H1 (cell line): Measurements from ENCODE around the gene UPK1B. TPM values are rescaled to one million over a fixed set of nuclear protein-coding genes. Genes with fewer than 3 reads are reported as not detected.
A peak's percentile ranks its signal among the peaks of the same experiment; 100 is the strongest.

ENCODE experiments used
- CTCF ChIA-PET: fragments of 300-600 bp; sonication (Branson Sonifier 250); formaldehyde crosslinking; loops from one replicate; lab custom pipeline; 2021; ENCODE audit not compliant: partially characterized antibody; lab: Charles Lee
- POLR2A ChIA-PET: fragments of 300-600 bp; sonication (Branson Sonifier 250); formaldehyde crosslinking; loops from one replicate; lab custom pipeline; 2021; ENCODE audit warnings: inconsistent platforms; ENCODE audit not compliant: partially characterized antibody; lab: Charles Lee
- DNase-seq, 2 experiments: peaks; one replicate each; pipeline versions ENCODE4 v3.0.0 to v3.0.0-alpha.2; 2010 to 2022; ENCODE audit warnings: low spot score in 2 of 2, low read depth in 1 of 2, mixed read lengths in 1 of 2
- FAIRE-seq: peaks from 2 replicates; lab custom pipeline; 2011; peaks lifted over from hg19 to GRCh38; lab: Jason Lieb, UNC
- H2AFZ ChIP-seq: 2 replicates; pipeline ENCODE4 v1.8.1; 2012; ENCODE audit warnings: low read length, inconsistent platforms
- H2AK5ac ChIP-seq: 2 replicates; pipeline ENCODE4 v1.6.1; 2013; ENCODE audit warnings: low read depth, low read length
- H2BK120ac ChIP-seq: replicated peaks from 2 replicates; pipeline ENCODE3; 2013; ENCODE audit warnings: low read depth, low read length, inconsistent platforms
- H2BK12ac ChIP-seq: 2 replicates; pipeline ENCODE4 v1.6.1; 2013; ENCODE audit warnings: low read depth, low read length
- H2BK15ac ChIP-seq: 2 replicates; pipeline ENCODE4 v1.6.1; 2013; ENCODE audit warnings: low read length
- H2BK20ac ChIP-seq: 2 replicates; pipeline ENCODE4 v1.6.1; 2013; ENCODE audit warnings: low read length
- H2BK5ac ChIP-seq: 2 replicates; pipeline ENCODE4 v1.6.1; 2013; ENCODE audit warnings: low read depth, low read length
- H3K14ac ChIP-seq: 2 replicates; pipeline ENCODE4 v1.6.1; 2013; ENCODE audit warnings: inconsistent platforms; ENCODE audit not compliant: insufficient read length
- H3K18ac ChIP-seq: 2 replicates; pipeline ENCODE4 v1.6.1; 2013; ENCODE audit warnings: low read length; ENCODE audit errors: extremely low read depth
- H3K23ac ChIP-seq: 2 replicates; pipeline ENCODE4 v1.6.1; 2013; ENCODE audit warnings: inconsistent platforms; ENCODE audit not compliant: insufficient read length
- H3K23me2 ChIP-seq: 2 replicates; pipeline ENCODE4 v1.6.1; 2013; ENCODE audit warnings: low read depth, low read length
- H3K27ac ChIP-seq: 2 replicates; pipeline ENCODE4 v1.6.1; 2011; ENCODE audit warnings: low read depth, low read length, inconsistent platforms
- H3K27me3 ChIP-seq, 4 experiments: replicated peaks in 1 of 4; 1 replicate in 1 of 4; 2 replicates in 3 of 4; pipeline versions ENCODE4 v1.6.1 to v1.8.1; 2011 to 2013; ENCODE audit warnings: low read length in 3 of 4, mild to moderate bottlenecking in 3 of 4, inconsistent platforms in 2 of 4, mixed read lengths in 2 of 4, moderate library complexity in 1 of 4; ENCODE audit not compliant: control insufficient read depth in 3 of 4, insufficient read depth in 3 of 4; ENCODE audit errors: extremely low read depth in 1 of 4
- H3K36me3 ChIP-seq, 4 experiments: 2 replicates each; pipeline versions ENCODE4 v1.6.1 to v1.8.1; 2011 to 2013; ENCODE audit warnings: mild to moderate bottlenecking in 4 of 4, low read length in 3 of 4, moderate library complexity in 2 of 4, control low read depth in 1 of 4, inconsistent platforms in 1 of 4; ENCODE audit not compliant: insufficient read depth in 4 of 4, control insufficient read depth in 2 of 4
- H3K4ac ChIP-seq: replicated peaks from 2 replicates; pipeline ENCODE3; 2013; ENCODE audit warnings: low read length, low read depth, mixed read lengths, inconsistent platforms; ENCODE audit not compliant: insufficient read length
- H3K4me1 ChIP-seq, 4 experiments: replicated peaks in 1 of 4; 1 replicate in 1 of 4; 2 replicates in 3 of 4; pipeline versions ENCODE4 v1.6.1 to v1.8.1; 2011 to 2013; ENCODE audit warnings: low read length in 3 of 4, inconsistent platforms in 2 of 4, mixed read lengths in 1 of 4; ENCODE audit not compliant: insufficient read depth in 4 of 4, control insufficient read depth in 3 of 4
- H3K4me2 ChIP-seq, 2 experiments: 2 replicates each; pipeline versions ENCODE4 v1.6.1 to v1.8.1; 2011 to 2013; ENCODE audit warnings: low read depth in 2 of 2, low read length in 2 of 2, control low read depth in 1 of 2, inconsistent platforms in 1 of 2, mild to moderate bottlenecking in 1 of 2; ENCODE audit not compliant: insufficient read depth in 1 of 2
- H3K4me3 ChIP-seq, 4 experiments: fragments of 200-600, 300-600 bp in 1 of 4; sonication (generic), shearing (Covaris generic), sonication (Bioruptor Twin) in 1 of 4; 2 replicates each; pipeline versions ENCODE4 v1.5.1 to v1.8.1; 2011 to 2016; ENCODE audit warnings: low read length in 4 of 4, low read depth in 3 of 4, control low read depth in 2 of 4, inconsistent platforms in 2 of 4, mild to moderate bottlenecking in 2 of 4, mixed read lengths in 1 of 4, moderate library complexity in 1 of 4; ENCODE audit not compliant: insufficient read depth in 2 of 4; ENCODE audit errors: extremely low read depth in 1 of 4
- H3K56ac ChIP-seq: replicated peaks from 2 replicates; pipeline ENCODE3; 2013; ENCODE audit warnings: low read depth, mild to moderate bottlenecking, mixed read lengths, low read length, inconsistent platforms; ENCODE audit not compliant: insufficient read length
- H3K79me1 ChIP-seq: 2 replicates; pipeline ENCODE4 v1.6.1; 2013; ENCODE audit warnings: low read depth, low read length, control low read depth
- H3K79me2 ChIP-seq, 2 experiments: 2 replicates each; pipeline versions ENCODE4 v1.6.1 to v1.8.1; 2012 to 2013; ENCODE audit warnings: low read length in 2 of 2, mild to moderate bottlenecking in 2 of 2, inconsistent platforms in 1 of 2; ENCODE audit not compliant: insufficient read depth in 2 of 2, control insufficient read depth in 1 of 2
- H3K9ac ChIP-seq, 4 experiments: replicated peaks in 1 of 4; 1 replicate in 1 of 4; 2 replicates in 3 of 4; pipeline versions ENCODE4 v1.6.1 to v1.8.1; 2011 to 2013; ENCODE audit warnings: low read depth in 3 of 4, low read length in 3 of 4, control low read depth in 2 of 4, mild to moderate bottlenecking in 2 of 4, moderate library complexity in 2 of 4, inconsistent platforms in 1 of 4; ENCODE audit errors: extremely low read depth in 1 of 4
- H3K9me3 ChIP-seq, 2 experiments: 2 replicates each; pipeline versions ENCODE4 v1.6.1 to v1.8.1; 2012 to 2013; ENCODE audit warnings: mild to moderate bottlenecking in 2 of 2, moderate library complexity in 2 of 2, control low read depth in 1 of 2, inconsistent platforms in 1 of 2, low read depth in 1 of 2, low read length in 1 of 2, mixed read lengths in 1 of 2; ENCODE audit not compliant: insufficient read depth in 2 of 2
- H4K20me1 ChIP-seq, 2 experiments: replicated peaks in 1 of 2; 2 replicates each; pipeline versions ENCODE3 to v1.8.1; 2011 to 2013; ENCODE audit warnings: inconsistent platforms in 2 of 2, low read length in 2 of 2, mild to moderate bottlenecking in 1 of 2; ENCODE audit not compliant: insufficient read depth in 2 of 2, control insufficient read depth in 1 of 2
- H4K5ac ChIP-seq: 2 replicates; pipeline ENCODE4 v1.6.1; 2013; ENCODE audit warnings: low read length, low read depth, mixed read lengths, inconsistent platforms; ENCODE audit not compliant: insufficient read length
- H4K8ac ChIP-seq: 2 replicates; pipeline ENCODE4 v1.8.0; 2013; ENCODE audit warnings: mild to moderate bottlenecking, moderate library complexity, low read length, inconsistent platforms; ENCODE audit not compliant: insufficient read depth; ENCODE audit errors: extremely low read depth
- H4K91ac ChIP-seq: replicated peaks from 2 replicates; pipeline ENCODE3; 2013; ENCODE audit warnings: low read length, mixed read lengths, inconsistent platforms; ENCODE audit not compliant: insufficient read length
- BCL11A ChIP-seq, 2 experiments: IDR thresholded peaks; one replicate each; pipeline ENCODE4 v1.6.1; 2011; ENCODE audit warnings: low read depth in 2 of 2, low read length in 2 of 2, mild to moderate bottlenecking in 2 of 2
- MAFK ChIP-seq: IDR thresholded peaks from 2 replicates; pipeline ENCODE4 v1.6.1; 2012; ENCODE audit warnings: low read depth, mild to moderate bottlenecking, improper control_type of control experiment, low read length
- NRF1 ChIP-seq: IDR thresholded peaks from 2 replicates; pipeline ENCODE4 v1.6.1; 2011; ENCODE audit warnings: mild to moderate bottlenecking, low read depth, low read length, improper control_type of control experiment
- WGBS, 2 experiments: shearing (Covaris generic) in 1 of 2; methylation state at CpG; one replicate each; pipeline versions ENCODE4 v1.1.6 to v1.1.7; 2013 to 2015; ENCODE audit warnings: low lambda C conversion rate in 2 of 2, mixed read lengths in 2 of 2, inconsistent platforms in 1 of 2, low coverage in 1 of 2, missing lambda C conversion rate in 1 of 2; ENCODE audit not compliant: insufficient replicate concordance in 2 of 2, insufficient coverage in 1 of 2, insufficient read length in 1 of 2; ENCODE audit errors: extremely low coverage in 1 of 2, missing lambda C conversion rate in 1 of 2; 5-methylcytosine and 5-hydroxymethylcytosine counted together
- polyA plus RNA-seq, 7 experiments: library from polyadenylated mRNA; depleted of rRNA in 3 of 7; stranded (reverse) in 5 of 7; unstranded in 2 of 7; fragments of >200 nt in 5 of 7; fragments of 200-250 nt in 2 of 7; gene quantifications; 1 replicate in 5 of 7; 2 replicates in 1 of 7; 4 replicates in 1 of 7; pipeline versions ENCODE4 v1.2.1 to v1.2.3, GENCODE V29; 2011 to 2013; ENCODE audit warnings: missing spikeins in 2 of 7, mixed read lengths in 2 of 7
- total RNA-seq: library from RNA; stranded (reverse); fragmentation: NEBNext Ultra II Directional; extraction: Animal tissue kit (Norgen Biotek cat#: 25700); gene quantifications from 2 replicates; pipeline ENCODE4 v1.2.1, GENCODE V29; 2021
- TF ChIP-seq, protein P1 (sequence below): IDR thresholded peaks from 2 replicates; pipeline ENCODE4 v1.6.1; 2011; ENCODE audit warnings: low read length, improper control_type of control experiment

UPK1B gene
- total and polyA plus RNA-seq, 2 of the 8 experiments (the other 6 are each of a cell fraction or from before 2014, with no cell fraction given) = 0.67 to 0.68 TPM

DNA sequence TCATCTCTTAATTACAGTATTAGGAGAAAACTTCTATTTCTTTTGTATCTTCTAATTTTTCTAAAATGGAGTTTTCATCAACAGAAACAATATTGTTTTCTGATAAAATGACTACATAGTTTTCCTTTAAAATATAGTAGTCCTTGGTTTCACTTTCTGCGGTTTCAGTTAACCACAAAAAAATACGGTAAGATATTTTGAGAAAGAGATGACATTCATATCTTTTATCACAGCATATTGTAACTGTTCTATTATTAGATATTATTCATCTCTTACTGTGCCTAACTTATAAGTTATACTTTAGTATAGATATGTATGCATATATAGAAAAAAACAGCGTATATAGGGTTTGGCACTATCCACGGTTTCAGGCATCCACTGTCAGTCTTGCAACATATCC is 65.0 kb downstream of the UPK1B start:
- FAIRE-seq (no peak), DNase-seq (no peak)
- H3K4me1 ChIP-seq = 0 out of 7 replicates have a peak, but pooled peaks cover 0 to 1% (median 0%) of the 10 kb centered on the region in 4 experiments
- no peak overlapping the region for H4K8ac ChIP-seq
- H2BK12ac ChIP-seq = no peak overlapping the region
- H3K4me3 ChIP-seq = peak overlapping the region in 1 of 4 experiments; percentile 72; a peak in 2 of 8 replicates
- H2AK5ac ChIP-seq = no peak overlapping the region
- H2BK5ac ChIP-seq = no peak overlapping the region
- H3K14ac ChIP-seq = no peak overlapping the region
- no peak overlapping the region for H3K4ac ChIP-seq
- H2BK15ac ChIP-seq = no peak overlapping the region
- H3K23ac ChIP-seq = no peak overlapping the region
- no peak overlapping the region for H3K9ac ChIP-seq
- no peak overlapping the region for H2BK120ac ChIP-seq
- WGBS, 2 experiments = 89% methylated on average over 4 of the region's 4 CpGs; no CpG with 5 or more reads in 1 of the 2 experiments
- no peak overlapping the region for H2BK20ac ChIP-seq
- H3K27me3 ChIP-seq = no peaks in the 10 kb centered on the region
- no peak overlapping the region for H3K27ac ChIP-seq
- peaks cover 4 to 58% of the 10 kb centered on the region in 2 experiments; a peak in 3 of 4 replicates for H3K79me2 ChIP-seq
- H3K4me2 ChIP-seq = peak overlapping the region in 1 of 2 experiments; percentile 100; a peak in 3 of 4 replicates
- H3K36me3 ChIP-seq = peaks cover 13 to 39% (median 21%) of the 10 kb centered on the region in 4 experiments
- H4K5ac ChIP-seq = no peak overlapping the region
- peaks cover 0 to 2% of the 10 kb centered on the region in 2 experiments for H4K20me1 ChIP-seq
- H3K23me2 ChIP-seq = peaks cover 6% of the 10 kb centered on the region; the same call in 1 of the 2 replicates
- H3K79me1 ChIP-seq = peaks cover 4% of the 10 kb centered on the region; the same call in 1 of the 2 replicates
- peaks cover 0 to 9% of the 10 kb centered on the region in 2 experiments; a peak in 1 of 4 replicates for H3K9me3 ChIP-seq
- no peak overlapping the region for H4K91ac ChIP-seq
- H3K56ac ChIP-seq = no peak overlapping the region
- CTCF ChIA-PET = no interaction called here
- H2AFZ ChIP-seq = no peak overlapping the region
- no peak overlapping the region for H3K18ac ChIP-seq
- POLR2A ChIA-PET = interaction anchor here (0.7 kb wide), 1 partner anchor 201 kb away, joined by 3 read pairs; no protein-coding TSS in a partner anchor
- TF ChIP-seq MAFK = no peak
- TF ChIP-seq, protein P1, sequence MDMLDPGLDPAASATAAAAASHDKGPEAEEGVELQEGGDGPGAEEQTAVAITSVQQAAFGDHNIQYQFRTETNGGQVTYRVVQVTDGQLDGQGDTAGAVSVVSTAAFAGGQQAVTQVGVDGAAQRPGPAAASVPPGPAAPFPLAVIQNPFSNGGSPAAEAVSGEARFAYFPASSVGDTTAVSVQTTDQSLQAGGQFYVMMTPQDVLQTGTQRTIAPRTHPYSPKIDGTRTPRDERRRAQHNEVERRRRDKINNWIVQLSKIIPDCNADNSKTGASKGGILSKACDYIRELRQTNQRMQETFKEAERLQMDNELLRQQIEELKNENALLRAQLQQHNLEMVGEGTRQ = no peak
- no peak for TF ChIP-seq NRF1
- TF ChIP-seq BCL11A (IDR thresholded peaks at IDR 0.05; ENCODE audit: low read depth in 2 of 2, low read length in 2 of 2) = no peak
